ENCODE data around the gene CPLX4.

GRCh38 chr18:59266459-59266858 is 52.0 kb downstream of the CPLX4 start:
- TF ChIP-seq CTCF (IDR thresholded peaks at IDR 0.05) (no peak), POLR2A (IDR thresholded peaks at IDR 0.05) (no peak)

Data from heart left ventricle (tissue), 13 donors.